Measurements from ENCODE around the gene DDX39A.
A peak's percentile ranks its signal among the peaks of the same experiment; 100 is the strongest.
"Not testable (repeated sequence)": the region's sequence is repeated elsewhere in the genome, so short reads cannot be mapped to it uniquely, and the experiment has no call there.

DDX39A gene

DNA sequence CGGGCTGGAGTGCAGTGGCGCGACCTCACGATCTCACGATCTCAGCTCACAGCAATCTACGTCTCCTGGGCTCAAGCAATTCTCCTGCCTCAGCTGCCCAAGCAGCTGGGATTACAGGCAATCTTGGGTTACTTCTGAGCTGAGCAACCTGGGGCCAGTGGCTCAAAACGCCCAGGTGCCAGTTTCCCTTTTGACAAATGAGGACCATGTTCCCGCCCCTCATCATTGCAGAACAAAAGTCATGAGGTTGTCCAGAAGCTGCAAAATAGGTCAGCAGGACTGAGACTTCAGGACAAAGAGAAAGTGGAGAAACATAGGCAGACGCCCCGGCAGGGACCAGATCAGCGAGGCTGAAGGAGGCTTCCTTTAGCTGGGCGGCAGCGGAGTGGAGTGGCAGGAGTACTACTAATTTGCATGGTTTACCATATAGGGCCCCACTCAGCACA lies 41.2 kb downstream of the DDX39A start:
- Histone ChIP-seq H4K91ac (ENCODE audit: low read depth, low read length) (no peak overlapping the region), H3K4me3 (ENCODE audit: low read depth, low read length) (no peak overlapping the region), H3K23ac (ENCODE audit: low read length) (no peak overlapping the region), H3K9me3 (ENCODE audit: insufficient read depth, low read depth, low read length) (no peaks in the 10 kb centered on the region), H3K27ac (ENCODE audit: low read depth, low read length) (no peak overlapping the region), H2BK12ac (ENCODE audit: low read length) (no peak overlapping the region), H3K36me3 (ENCODE audit: control insufficient read depth in 1 of 2, insufficient read depth in 2 of 2, low read length in 2 of 2) (no peaks in the 10 kb centered on the region), H2AFZ (ENCODE audit: insufficient read depth, low read length, poor library complexity) (peak overlapping the region; percentile 17), H3K27me3 (ENCODE audit: insufficient read depth, low read length) (no peaks in the 10 kb centered on the region), H3K79me2 (ENCODE audit: control insufficient read depth, insufficient read depth, low read length, poor library complexity) (no peaks in the 10 kb centered on the region), H2AK5ac (ENCODE audit: low read length) (no peak overlapping the region), H2BK5ac (ENCODE audit: low read depth, low read length, poor library complexity) (no peak overlapping the region), H4K12ac (ENCODE audit: low read depth, low read length) (no peak overlapping the region), H3K4ac (ENCODE audit: low read depth, low read length) (no peak overlapping the region), H3K4me1 (ENCODE audit: control insufficient read depth in 1 of 2, insufficient read depth in 2 of 2, low read length in 2 of 2) (peaks cover 13 to 16% of the 10 kb centered on the region in 2 experiments), H2BK120ac (ENCODE audit: insufficient read depth, low read length, poor library complexity) (no peak overlapping the region), H3K14ac (ENCODE audit: low read length) (no peak overlapping the region), H3K9ac (ENCODE audit: low read length) (no peak overlapping the region), H3K79me1 (ENCODE audit: low read length) (peaks cover 7% of the 10 kb centered on the region), H3K18ac (ENCODE audit: low read length) (no peak overlapping the region), H4K8ac (ENCODE audit: low read depth, low read length) (no peak overlapping the region), H3K4me2 (ENCODE audit: low read length) (no peak overlapping the region)
- WGBS (ENCODE audit: extremely low coverage, insufficient coverage, insufficient read length) = no CpG with 5 or more reads among the region's 13 CpGs
- DNase-seq = no peak

DNA sequence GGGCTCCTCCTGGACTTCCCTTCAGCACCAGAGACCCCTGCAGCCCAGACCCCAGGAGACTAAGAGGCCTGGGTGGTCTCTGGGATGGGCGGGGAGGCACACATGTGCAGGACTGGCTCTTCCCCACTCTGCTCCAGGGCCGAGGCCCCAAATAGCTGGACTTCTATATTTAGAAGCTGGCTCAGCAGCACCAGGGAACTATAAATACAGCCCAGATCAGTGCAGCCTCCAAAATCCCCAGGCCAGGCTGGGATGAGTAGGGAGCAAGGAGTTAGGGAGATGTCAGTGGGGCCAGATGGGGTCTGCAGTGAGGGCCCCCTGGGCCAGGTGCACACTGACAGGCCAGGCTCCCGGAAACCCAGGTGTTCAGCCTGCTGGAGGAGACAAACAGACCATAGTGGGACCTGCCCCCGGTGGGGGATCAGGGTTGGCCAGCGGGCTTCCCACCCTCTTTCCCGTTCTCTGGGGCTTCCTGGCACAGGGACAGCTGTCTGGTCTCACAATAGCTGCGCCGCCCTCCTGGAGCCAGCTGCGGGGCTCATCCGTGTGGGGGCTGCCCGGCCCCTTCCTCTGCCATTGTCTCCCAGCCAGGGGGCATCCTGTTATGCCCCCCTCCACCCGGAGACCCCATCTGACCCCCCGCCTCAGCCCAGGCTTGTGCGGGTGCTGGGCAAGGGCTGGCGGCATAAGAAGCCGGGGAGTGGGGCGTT lies 43.4 kb downstream of the DDX39A start:
- Histone ChIP-seq H3K79me2 (ENCODE audit: control insufficient read depth, insufficient read depth, low read length, poor library complexity) (no peaks in the 10 kb centered on the region), H3K27ac (ENCODE audit: low read depth, low read length) (no peak overlapping the region), H3K27me3 (ENCODE audit: insufficient read depth, low read length) (no peaks in the 10 kb centered on the region), H4K91ac (ENCODE audit: low read depth, low read length) (no peak overlapping the region), H3K4me2 (ENCODE audit: low read length) (no peak overlapping the region), H3K4ac (ENCODE audit: low read depth, low read length) (no peak overlapping the region), H3K18ac (ENCODE audit: low read length) (no peak overlapping the region), H3K9me3 (ENCODE audit: insufficient read depth, low read depth, low read length) (no peaks in the 10 kb centered on the region), H3K4me3 (ENCODE audit: low read depth, low read length) (no peak overlapping the region), H4K12ac (ENCODE audit: low read depth, low read length) (no peak overlapping the region), H3K36me3 (ENCODE audit: control insufficient read depth in 1 of 2, insufficient read depth in 2 of 2, low read length in 2 of 2) (no peaks in the 10 kb centered on the region), H2BK120ac (ENCODE audit: insufficient read depth, low read length, poor library complexity) (no peak overlapping the region), H3K79me1 (ENCODE audit: low read length) (peaks cover 1% of the 10 kb centered on the region), H2AFZ (ENCODE audit: insufficient read depth, low read length, poor library complexity) (no peak overlapping the region), H3K23ac (ENCODE audit: low read length) (no peak overlapping the region), H3K4me1 (ENCODE audit: control insufficient read depth in 1 of 2, insufficient read depth in 2 of 2, low read length in 2 of 2) (peaks cover under 1 to 7% of the 10 kb centered on the region in 2 experiments), H2AK5ac (ENCODE audit: low read length) (no peak overlapping the region), H3K9ac (ENCODE audit: low read length) (peak overlapping the region; percentile 36), H3K14ac (ENCODE audit: low read length) (no peak overlapping the region), H4K8ac (ENCODE audit: low read depth, low read length) (no peak overlapping the region), H2BK5ac (ENCODE audit: low read depth, low read length, poor library complexity) (no peak overlapping the region), H2BK12ac (ENCODE audit: low read length) (no peak overlapping the region)
- no CpG with 5 or more reads among the region's 17 CpGs for WGBS (ENCODE audit: extremely low coverage, insufficient coverage, insufficient read length)
- no peak for DNase-seq

GRCh38 chr19:14375055-14375581 lies 44.0 kb downstream of the DDX39A start:
- Histone ChIP-seq H2AFZ (ENCODE audit: insufficient read depth, low read length, poor library complexity) (no peak overlapping the region), H3K9ac (ENCODE audit: low read length) (no peak overlapping the region), H3K4me2 (ENCODE audit: low read length) (no peak overlapping the region), H3K27me3 (ENCODE audit: insufficient read depth, low read length) (no peaks in the 10 kb centered on the region), H3K14ac (ENCODE audit: low read length) (no peak overlapping the region), H3K4me1 (ENCODE audit: control insufficient read depth in 1 of 2, insufficient read depth in 2 of 2, low read length in 2 of 2) (peaks cover 0 to 5% of the 10 kb centered on the region in 2 experiments), H3K18ac (ENCODE audit: low read length) (no peak overlapping the region), H4K8ac (ENCODE audit: low read depth, low read length) (no peak overlapping the region), H2BK5ac (ENCODE audit: low read depth, low read length, poor library complexity) (no peak overlapping the region), H2AK5ac (ENCODE audit: low read length) (peak overlapping the region; percentile 84), H2BK12ac (ENCODE audit: low read length) (no peak overlapping the region), H4K91ac (ENCODE audit: low read depth, low read length) (no peak overlapping the region), H3K4ac (ENCODE audit: low read depth, low read length) (no peak overlapping the region), H2BK120ac (ENCODE audit: insufficient read depth, low read length, poor library complexity) (no peak overlapping the region), H3K79me1 (ENCODE audit: low read length) (no peaks in the 10 kb centered on the region), H3K9me3 (ENCODE audit: insufficient read depth, low read depth, low read length) (no peaks in the 10 kb centered on the region), H3K23ac (ENCODE audit: low read length) (no peak overlapping the region), H3K27ac (ENCODE audit: low read depth, low read length) (no peak overlapping the region), H3K36me3 (ENCODE audit: control insufficient read depth in 1 of 2, insufficient read depth in 2 of 2, low read length in 2 of 2) (no peaks in the 10 kb centered on the region), H4K12ac (ENCODE audit: low read depth, low read length) (no peak overlapping the region), H3K4me3 (ENCODE audit: low read depth, low read length) (no peak overlapping the region), H3K79me2 (ENCODE audit: control insufficient read depth, insufficient read depth, low read length, poor library complexity) (no peaks in the 10 kb centered on the region)
- DNase-seq = peak in 1 of 2 donors; percentile 7
- no CpG with 5 or more reads among the region's 12 CpGs for WGBS (ENCODE audit: extremely low coverage, insufficient coverage, insufficient read length)

GRCh38 chr19:14374313-14374712 lies 44.8 kb downstream of the DDX39A start:
- not testable (repeated sequence) for H3K18ac ChIP-seq (ENCODE audit: low read length); H2BK12ac ChIP-seq (ENCODE audit: low read length); H3K4ac ChIP-seq (ENCODE audit: low read depth, low read length); H3K4me2 ChIP-seq (ENCODE audit: low read length); H2BK5ac ChIP-seq (ENCODE audit: low read depth, low read length, poor library complexity); H3K27me3 ChIP-seq (ENCODE audit: insufficient read depth, low read length); H3K79me1 ChIP-seq (ENCODE audit: low read length); H3K14ac ChIP-seq (ENCODE audit: low read length); H4K91ac ChIP-seq (ENCODE audit: low read depth, low read length); H2BK120ac ChIP-seq (ENCODE audit: insufficient read depth, low read length, poor library complexity); H4K12ac ChIP-seq (ENCODE audit: low read depth, low read length); H3K4me1 ChIP-seq (ENCODE audit: control insufficient read depth in 1 of 2, insufficient read depth in 2 of 2, low read length in 2 of 2); H3K4me3 ChIP-seq (ENCODE audit: low read depth, low read length); H3K36me3 ChIP-seq (ENCODE audit: control insufficient read depth in 1 of 2, insufficient read depth in 2 of 2, low read length in 2 of 2); H4K8ac ChIP-seq (ENCODE audit: low read depth, low read length); H3K27ac ChIP-seq (ENCODE audit: low read depth, low read length); DNase-seq; H3K9me3 ChIP-seq (ENCODE audit: insufficient read depth, low read depth, low read length); H3K23ac ChIP-seq (ENCODE audit: low read length); H2AFZ ChIP-seq (ENCODE audit: insufficient read depth, low read length, poor library complexity); H2AK5ac ChIP-seq (ENCODE audit: low read length); H3K79me2 ChIP-seq (ENCODE audit: control insufficient read depth, insufficient read depth, low read length, poor library complexity); H3K9ac ChIP-seq (ENCODE audit: low read length)
- WGBS (ENCODE audit: extremely low coverage, insufficient coverage, insufficient read length) = no CpG with 5 or more reads among the region's 9 CpGs

Measured in trophoblast cell (in vitro differentiated cells and primary cell).